Measurements from ENCODE around the gene COL4A6. TPM values are rescaled to one million over a fixed set of nuclear protein-coding genes. Genes with fewer than 3 reads are reported as not detected.

Gene COL4A6
- total and polyA plus RNA-seq, 8 donors = 1.2 to 17.5 (median 14.2) TPM

DNA sequence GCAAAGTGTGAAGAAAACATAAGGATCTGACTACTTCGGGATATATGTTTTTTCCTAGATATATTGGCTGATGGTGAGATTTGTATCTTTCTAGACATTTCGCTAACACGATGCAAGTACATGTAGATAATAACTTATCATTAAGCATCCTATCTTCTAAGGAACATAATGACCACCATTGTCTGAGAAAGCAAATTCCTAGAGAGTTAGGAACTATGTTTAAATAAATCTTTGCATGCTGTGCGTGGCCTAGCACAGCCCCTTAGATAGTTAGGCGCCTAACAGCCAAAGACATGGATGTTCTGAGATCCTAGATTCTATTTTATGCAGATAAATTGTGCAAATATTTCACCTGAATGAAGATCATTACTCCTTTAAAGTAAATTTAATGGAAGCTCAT lies 3.0 kb downstream of the COL4A6 start:
- no peak for TF ChIP-seq CTCF (IDR thresholded peaks at IDR 0.05)
- H3K27me3 ChIP-seq = peaks cover 14 to 19% of the 10 kb centered on the region in 2 donors
- no peaks in the 10 kb centered on the region for H3K4me1 ChIP-seq
- H3K36me3 ChIP-seq = no peaks in the 10 kb centered on the region
- ATAC-seq = no peak
- no peaks in the 10 kb centered on the region for H3K9me3 ChIP-seq
- DNase-seq = no peak
- intact Hi-C loops (cut with DNase I) = no loop called here
- H3K27ac ChIP-seq = no peak overlapping the region
- H3K4me3 ChIP-seq = no peak overlapping the region

GRCh38 chrX:108426262-108426661 lies 12.0 kb downstream of the COL4A6 start:
- TF ChIP-seq CTCF (IDR thresholded peaks at IDR 0.05) = no peak
- Histone ChIP-seq H3K4me1 (no peaks in the 10 kb centered on the region), H3K27me3 (peaks cover 0 to 6% of the 10 kb centered on the region in 2 donors), H3K4me3 (no peak overlapping the region), H3K9me3 (no peaks in the 10 kb centered on the region), H3K27ac (no peak overlapping the region), H3K36me3 (no peaks in the 10 kb centered on the region)
- DNase-seq (no peak), ATAC-seq (no peak)
- intact Hi-C loops (cut with DNase I) = no loop called here

DNA sequence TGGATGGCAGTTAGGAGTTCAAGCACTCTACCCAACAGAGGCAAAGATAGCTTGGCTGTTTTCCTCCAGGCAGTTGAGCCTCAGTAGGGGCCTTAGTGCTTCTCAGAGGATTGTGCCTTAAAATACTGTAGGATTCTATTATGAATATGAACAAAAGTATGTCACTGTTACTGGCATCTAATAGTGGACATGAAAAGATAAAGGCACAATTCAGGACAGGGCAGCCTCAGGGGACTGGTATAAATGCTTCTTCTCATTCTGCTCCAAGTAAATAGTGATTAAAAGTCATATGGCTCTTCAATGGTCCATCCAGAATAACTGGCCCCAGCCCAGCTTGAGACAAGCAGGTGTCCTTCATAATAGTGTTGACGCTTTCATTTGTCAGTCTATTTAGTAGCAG lies 17.7 kb downstream of the COL4A6 start:
- no peaks in the 10 kb centered on the region for H3K9me3 ChIP-seq
- H3K27me3 ChIP-seq = no peaks in the 10 kb centered on the region
- no peak overlapping the region for H3K27ac ChIP-seq
- TF ChIP-seq CTCF (IDR thresholded peaks at IDR 0.05) = no peak
- H3K36me3 ChIP-seq = no peaks in the 10 kb centered on the region
- H3K4me3 ChIP-seq = no peak overlapping the region
- no peak for ATAC-seq
- H3K4me1 ChIP-seq = no peaks in the 10 kb centered on the region
- no peak for DNase-seq
- intact Hi-C loops (cut with DNase I) = no loop called here

- Histone ChIP-seq H3K4me1 (no peaks in the 10 kb centered on the region), H3K27ac (no peak overlapping the region), H3K4me3 (no peak overlapping the region), H3K27me3 (no peaks in the 10 kb centered on the region), H3K9me3 (no peaks in the 10 kb centered on the region), H3K36me3 (no peaks in the 10 kb centered on the region)
- intact Hi-C loops (cut with DNase I) = no loop called here
- no peak for ATAC-seq
- TF ChIP-seq CTCF (IDR thresholded peaks at IDR 0.05) = no peak
- DNase-seq = no peak
These were observed 18.8 kb downstream of the COL4A6 start for GRCh38 chrX:108419401-108419800.

- no peak overlapping the region for H3K27ac ChIP-seq
- ATAC-seq = no peak
- H3K9me3 ChIP-seq = no peaks in the 10 kb centered on the region
- intact Hi-C loops (cut with DNase I) = no loop called here
- no peak overlapping the region for H3K4me3 ChIP-seq
- H3K27me3 ChIP-seq = no peaks in the 10 kb centered on the region
- no peaks in the 10 kb centered on the region for H3K4me1 ChIP-seq
- no peak for DNase-seq
- TF ChIP-seq CTCF (IDR thresholded peaks at IDR 0.05) = no peak
- H3K36me3 ChIP-seq = no peaks in the 10 kb centered on the region
These were observed 21.0 kb downstream of the COL4A6 start for GRCh38 chrX:108417257-108417656.

Data from left lung (tissue), 10 donors.